Measurements from ENCODE around the gene TYSND1.
"Not testable (repeated sequence)": the region's sequence is repeated elsewhere in the genome, so short reads cannot be mapped to it uniquely, and the experiment has no call there.

TYSND1 gene

GRCh38 chr10:70132098-70133029 lies 14.1 kb downstream of the TYSND1 start, which contains the start of gene AIFM2:
AIFM2 (minus strand) TSS chr10:70132825; CDS start chr10:70124084, 8,741 bp downstream.
- peak; percentile 84 to 87 for ATAC-seq

GRCh38 chr10:70131560-70131937 lies 15.0 kb downstream of the TYSND1 start:
- ATAC-seq: no peak

GRCh38 chr10:70130878-70131559 lies 15.5 kb downstream of the TYSND1 start:
- no peak for ATAC-seq

GRCh38 chr10:70126700-70127395 lies 19.7 kb downstream of the TYSND1 start:
- ATAC-seq: no peak

- ATAC-seq: no peak
These were observed 20.5 kb downstream of the TYSND1 start for GRCh38 chr10:70125918-70126552.

- no peak for ATAC-seq
These were observed 21.6 kb downstream of the TYSND1 start for GRCh38 chr10:70124918-70125317.

GRCh38 chr10:70124415-70124814 lies 22.1 kb downstream of the TYSND1 start:
- no peak for ATAC-seq

- ATAC-seq: no peak
These were observed 22.7 kb downstream of the TYSND1 start for GRCh38 chr10:70123817-70124216.

GRCh38 chr10:70123166-70123565 lies 23.3 kb downstream of the TYSND1 start:
- not testable (repeated sequence) for ATAC-seq

- no peak for ATAC-seq
These were observed 23.8 kb downstream of the TYSND1 start for GRCh38 chr10:70122742-70123141.

GRCh38 chr10:70121281-70121949 lies 25.1 kb downstream of the TYSND1 start:
- ATAC-seq: no peak

GRCh38 chr10:70120417-70120816 lies 26.1 kb downstream of the TYSND1 start:
- no peak for ATAC-seq

GRCh38 chr10:70119623-70120022 lies 26.9 kb downstream of the TYSND1 start:
- no peak for ATAC-seq

GRCh38 chr10:70119197-70119596 lies 27.3 kb downstream of the TYSND1 start:
- no peak for ATAC-seq

- ATAC-seq: no peak
These were observed 28.3 kb downstream of the TYSND1 start for GRCh38 chr10:70118196-70118595.

GRCh38 chr10:70117646-70118045 lies 28.9 kb downstream of the TYSND1 start:
- no peak for ATAC-seq

- peak; percentile 58 to 68 for ATAC-seq
These were observed 30.4 kb downstream of the TYSND1 start for GRCh38 chr10:70115948-70116682.

- ATAC-seq: no peak
These were observed 31.6 kb downstream of the TYSND1 start for GRCh38 chr10:70114902-70115301.

GRCh38 chr10:70112071-70112470 lies 34.4 kb downstream of the TYSND1 start:
- ATAC-seq: no peak

- ATAC-seq: no peak
These were observed 35.0 kb downstream of the TYSND1 start for GRCh38 chr10:70111496-70111895.

GRCh38 chr10:70109064-70109729 lies 37.3 kb downstream of the TYSND1 start:
- no peak for ATAC-seq
